ENCODE results near the gene SLC23A3. TPM values are rescaled to one million over a fixed set of nuclear protein-coding genes. Genes with fewer than 3 reads are reported as not detected.

SLC23A3 gene
- total and polyA plus RNA-seq, 9 of the 15 experiments (the other 6 are each of a cell fraction or from before 2014, with no cell fraction given) = 0.06 to 0.64 (median 0.16) TPM

- Histone ChIP-seq H3K27me3 (ENCODE audit: control insufficient read depth in 2 of 2, insufficient read depth in 2 of 2, low read length in 2 of 2) (no peaks in the 10 kb centered on the region), H3K36me3 (ENCODE audit: control insufficient read depth, insufficient read depth, low read length) (no peaks in the 10 kb centered on the region), H3K9ac (ENCODE audit: insufficient read depth in 1 of 2, low read depth in 2 of 2, low read length in 2 of 2) (no peak overlapping the region), H3K27ac (ENCODE audit: extremely low read depth, low read depth, low read length) (no peak overlapping the region), H4K20me1 (replicated peaks; ENCODE audit: control insufficient read depth, insufficient read depth, low read length) (no peaks in the 10 kb centered on the region), H3K79me2 (ENCODE audit: control insufficient read depth, insufficient read depth, low read length) (no peaks in the 10 kb centered on the region), H2AFZ (ENCODE audit: low read depth, low read length) (no peak overlapping the region), H3K4me1 (replicated peaks in 1 of 2; ENCODE audit: control insufficient read depth in 2 of 2, insufficient read depth in 2 of 2, low read length in 2 of 2) (peaks cover 8 to 12% of the 10 kb centered on the region in 2 experiments; a peak in 4 of 5 replicates), H3K9me3 (replicated peaks; ENCODE audit: control insufficient read depth, insufficient read depth, low read depth, low read length) (no peaks in the 10 kb centered on the region), H3K4me2 (ENCODE audit: insufficient read depth, low read length) (no peak overlapping the region), H3K4me3 (no peak overlapping the region), H3K9me1 (ENCODE audit: control insufficient read depth, insufficient read depth, low read length) (no peaks in the 10 kb centered on the region)
- ATAC-seq (no peak), FAIRE-seq (no peak), DNase-seq (ENCODE audit: extremely low read depth in 1 of 4, low spot score in 3 of 4) (no peak)
- no peak for TF ChIP-seq ZNF143 (CRISPR knock-in tag; IDR thresholded peaks at IDR 0.05)
- no peak for TF ChIP-seq ADNP (tag; IDR thresholded peaks at IDR 0.05)
- TF ChIP-seq, protein P1, sequence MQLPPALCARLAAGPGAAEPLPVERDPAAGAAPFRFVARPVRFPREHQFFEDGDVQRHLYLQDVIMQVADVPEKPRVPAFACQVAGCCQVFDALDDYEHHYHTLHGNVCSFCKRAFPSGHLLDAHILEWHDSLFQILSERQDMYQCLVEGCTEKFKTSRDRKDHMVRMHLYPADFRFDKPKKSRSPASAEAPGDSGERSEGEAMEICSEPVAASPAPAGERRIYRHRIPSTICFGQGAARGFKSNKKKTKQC (CRISPR knock-in tag; IDR thresholded peaks at IDR 0.05) = no peak
- no peak for TF ChIP-seq MLLT1 (IDR thresholded peaks at IDR 0.05)
- TF ChIP-seq, protein P2, sequence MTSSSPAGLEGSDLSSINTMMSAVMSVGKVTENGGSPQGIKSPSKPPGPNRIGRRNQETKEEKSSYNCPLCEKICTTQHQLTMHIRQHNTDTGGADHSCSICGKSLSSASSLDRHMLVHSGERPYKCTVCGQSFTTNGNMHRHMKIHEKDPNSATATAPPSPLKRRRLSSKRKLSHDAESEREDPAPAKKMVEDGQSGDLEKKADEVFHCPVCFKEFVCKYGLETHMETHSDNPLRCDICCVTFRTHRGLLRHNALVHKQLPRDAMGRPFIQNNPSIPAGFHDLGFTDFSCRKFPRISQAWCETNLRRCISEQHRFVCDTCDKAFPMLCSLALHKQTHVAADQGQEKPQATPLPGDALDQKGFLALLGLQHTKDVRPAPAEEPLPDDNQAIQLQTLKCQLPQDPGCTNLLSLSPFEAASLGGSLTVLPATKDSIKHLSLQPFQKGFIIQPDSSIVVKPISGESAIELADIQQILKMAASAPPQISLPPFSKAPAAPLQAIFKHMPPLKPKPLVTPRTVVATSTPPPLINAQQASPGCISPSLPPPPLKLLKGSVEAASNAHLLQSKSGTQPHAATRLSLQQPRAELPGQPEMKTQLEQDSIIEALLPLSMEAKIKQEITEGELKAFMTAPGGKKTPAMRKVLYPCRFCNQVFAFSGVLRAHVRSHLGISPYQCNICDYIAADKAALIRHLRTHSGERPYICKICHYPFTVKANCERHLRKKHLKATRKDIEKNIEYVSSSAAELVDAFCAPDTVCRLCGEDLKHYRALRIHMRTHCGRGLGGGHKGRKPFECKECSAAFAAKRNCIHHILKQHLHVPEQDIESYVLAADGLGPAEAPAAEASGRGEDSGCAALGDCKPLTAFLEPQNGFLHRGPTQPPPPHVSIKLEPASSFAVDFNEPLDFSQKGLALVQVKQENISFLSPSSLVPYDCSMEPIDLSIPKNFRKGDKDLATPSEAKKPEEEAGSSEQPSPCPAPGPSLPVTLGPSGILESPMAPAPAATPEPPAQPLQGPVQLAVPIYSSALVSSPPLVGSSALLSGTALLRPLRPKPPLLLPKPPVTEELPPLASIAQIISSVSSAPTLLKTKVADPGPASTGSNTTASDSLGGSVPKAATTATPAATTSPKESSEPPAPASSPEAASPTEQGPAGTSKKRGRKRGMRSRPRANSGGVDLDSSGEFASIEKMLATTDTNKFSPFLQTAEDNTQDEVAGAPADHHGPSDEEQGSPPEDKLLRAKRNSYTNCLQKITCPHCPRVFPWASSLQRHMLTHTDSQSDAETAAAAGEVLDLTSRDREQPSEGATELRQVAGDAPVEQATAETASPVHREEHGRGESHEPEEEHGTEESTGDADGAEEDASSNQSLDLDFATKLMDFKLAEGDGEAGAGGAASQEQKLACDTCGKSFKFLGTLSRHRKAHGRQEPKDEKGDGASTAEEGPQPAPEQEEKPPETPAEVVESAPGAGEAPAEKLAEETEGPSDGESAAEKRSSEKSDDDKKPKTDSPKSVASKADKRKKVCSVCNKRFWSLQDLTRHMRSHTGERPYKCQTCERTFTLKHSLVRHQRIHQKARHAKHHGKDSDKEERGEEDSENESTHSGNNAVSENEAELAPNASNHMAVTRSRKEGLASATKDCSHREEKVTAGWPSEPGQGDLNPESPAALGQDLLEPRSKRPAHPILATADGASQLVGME (CRISPR knock-in tag; IDR thresholded peaks at IDR 0.05) = no peak
- no peak for TF ChIP-seq CEBPG (CRISPR knock-in tag; IDR thresholded peaks at IDR 0.05)
- TF ChIP-seq CEBPG (tag; conservative IDR thresholded peaks at IDR 0.05 in 1 of 2, IDR thresholded peaks at IDR 0.05 in 1 of 2) = no peak
- no peak for TF ChIP-seq ZBTB17 (CRISPR knock-in tag; IDR thresholded peaks at IDR 0.05)
- TF ChIP-seq MYC (IDR thresholded peaks at IDR 0.05; ENCODE audit: low read depth, low read length) = no peak
- TF ChIP-seq MYC (CRISPR knock-in tag; IDR thresholded peaks at IDR 0.05; ENCODE audit: borderline replicate concordance, low read depth) = no peak
- TF ChIP-seq, protein P3, sequence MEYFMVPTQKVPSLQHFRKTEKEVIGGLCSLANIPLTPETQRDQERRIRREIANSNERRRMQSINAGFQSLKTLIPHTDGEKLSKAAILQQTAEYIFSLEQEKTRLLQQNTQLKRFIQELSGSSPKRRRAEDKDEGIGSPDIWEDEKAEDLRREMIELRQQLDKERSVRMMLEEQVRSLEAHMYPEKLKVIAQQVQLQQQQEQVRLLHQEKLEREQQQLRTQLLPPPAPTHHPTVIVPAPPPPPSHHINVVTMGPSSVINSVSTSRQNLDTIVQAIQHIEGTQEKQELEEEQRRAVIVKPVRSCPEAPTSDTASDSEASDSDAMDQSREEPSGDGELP (CRISPR knock-in tag; IDR thresholded peaks at IDR 0.05; ENCODE audit: borderline replicate concordance) = no peak
- in situ Hi-C loops (cut with MboI) = no loop called here
- 51% methylated on average over 3 of the region's 3 CpGs for WGBS (ENCODE audit: insufficient coverage, low coverage, missing lambda C conversion rate)
- ChIA-PET CTCF (ENCODE audit: low intra/inter-chr PET ratio) (no interaction called here), POLR2A (no interaction called here)
- no TSS peak for BruUV-seq (replicated peaks)
- intact Hi-C loops (cut with micrococcal nuclease) = no loop called here
Observed at GRCh38 chr2:219131327-219131726, 38.5 kb downstream of the SLC23A3 start.
